WTC11 (cell line): Measurements from ENCODE around the gene WDR36. TPM values are rescaled to one million over a fixed set of nuclear protein-coding genes. Genes with fewer than 3 reads are reported as not detected.

Source experiments
- ATAC-seq: fragments of 200-7000 bp; cut with Tn5 transposase; 2 replicates; pipeline ENCODE4 v1.10.0; 2021; ENCODE audit warnings: mild to moderate bottlenecking, moderate library complexity
- CTCF ChIA-PET: fragments of 300-600 bp; sonication (Branson Sonifier 250); formaldehyde crosslinking; loops from one replicate; lab custom pipeline; 2021; ENCODE audit warnings: antibody characterized with exemption; lab: Charles Lee
- POLR2A ChIA-PET: fragments of 350-600 bp; sonication (Branson Sonifier 250); formaldehyde crosslinking; loops from one replicate; lab custom pipeline; 2021; ENCODE audit warnings: antibody characterized with exemption; lab: Charles Lee
- DNase-seq: peaks from one replicate; pipeline ENCODE4 v3.0.0; 2021; ENCODE audit warnings: low spot score
- H3K27ac Mint-ChIP-seq: 2 replicates; pipeline ENCODE4 v1.8.0; 2021; ENCODE audit warnings: mixed read lengths
- H3K27me3 Mint-ChIP-seq: 2 replicates; pipeline ENCODE4 v1.8.0; 2021; ENCODE audit warnings: low read depth, mild to moderate bottlenecking, moderate library complexity, mixed read lengths
- H3K36me3 Mint-ChIP-seq: 2 replicates; pipeline ENCODE4 v1.8.0; 2021; ENCODE audit warnings: mixed read lengths
- H3K4me1 Mint-ChIP-seq: 2 replicates; pipeline ENCODE4 v1.8.0; 2022; ENCODE audit warnings: mixed read lengths
- H3K4me3 Mint-ChIP-seq: 2 replicates; pipeline ENCODE4 v1.8.0; 2021; ENCODE audit warnings: mild to moderate bottlenecking, moderate library complexity, mixed read lengths
- H3K9me3 Mint-ChIP-seq: 2 replicates; pipeline ENCODE4 v1.8.0; 2021; ENCODE audit warnings: mixed read lengths
- ATF1 ChIP-seq: sonication (generic); formaldehyde crosslinking; IDR thresholded peaks from 2 replicates; pipeline ENCODE4 v1.8.1; 2023; ENCODE audit warnings: mild to moderate bottlenecking, moderate library complexity, missing genetic modification reagents
- ELF4 ChIP-seq: sonication (generic); formaldehyde crosslinking; IDR thresholded peaks from 2 replicates; pipeline ENCODE4 v1.8.1; 2022; ENCODE audit warnings: low read depth, mild to moderate bottlenecking, moderate library complexity, missing genetic modification reagents
- ETV6 ChIP-seq: sonication (generic); formaldehyde crosslinking; IDR thresholded peaks from 2 replicates; pipeline ENCODE4 v1.8.1; 2022; ENCODE audit warnings: mild to moderate bottlenecking, missing genetic modification reagents
- FOXK1 ChIP-seq: sonication (generic); formaldehyde crosslinking; IDR thresholded peaks from 2 replicates; pipeline ENCODE4 v1.8.0; 2022; ENCODE audit warnings: mild to moderate bottlenecking, moderate library complexity, missing genetic modification reagents
- GABPB1 ChIP-seq: sonication (generic); formaldehyde crosslinking; IDR thresholded peaks from 2 replicates; pipeline ENCODE4 v1.8.1; 2023; ENCODE audit warnings: mild to moderate bottlenecking, missing genetic modification reagents
- GRHL2 ChIP-seq: fragments of 250-450 bp; sonication (Bioruptor Pico); IDR thresholded peaks from 2 replicates; pipeline ENCODE4 v1.8.0; 2022; ENCODE audit warnings: mild to moderate bottlenecking, moderate library complexity; ENCODE audit not compliant: insufficient replicate concordance, severe bottlenecking
- IRF2 ChIP-seq: sonication (generic); formaldehyde crosslinking; IDR thresholded peaks from 2 replicates; pipeline ENCODE4 v1.8.0; 2022; ENCODE audit warnings: low read depth, missing genetic modification reagents, borderline replicate concordance
- NFATC4 ChIP-seq: fragments of 250-450 bp; sonication (Bioruptor Pico); IDR thresholded peaks from 2 replicates; pipeline ENCODE4 v1.9.0; 2021; ENCODE audit warnings: mild to moderate bottlenecking
- NFYB ChIP-seq: sonication (generic); formaldehyde crosslinking; conservative IDR thresholded peaks from 2 replicates; pipeline ENCODE4 v1.8.0; 2022; ENCODE audit warnings: low read depth, missing genetic modification reagents
- PRRX2 ChIP-seq: fragments of 250-450 bp; sonication (Bioruptor Pico); IDR thresholded peaks from 2 replicates; pipeline ENCODE4 v1.8.0; 2021; ENCODE audit warnings: mild to moderate bottlenecking
- SMAD4 ChIP-seq: sonication (generic); formaldehyde crosslinking; IDR thresholded peaks from 2 replicates; pipeline ENCODE4 v1.8.0; 2022; ENCODE audit warnings: mild to moderate bottlenecking, missing genetic modification reagents
- ZNF138 ChIP-seq: sonication (generic); formaldehyde crosslinking; conservative IDR thresholded peaks from 2 replicates; pipeline ENCODE4 v1.8.1; 2022; ENCODE audit warnings: mild to moderate bottlenecking, moderate library complexity, missing genetic modification reagents
- ZNF263 ChIP-seq: sonication (generic); formaldehyde crosslinking; IDR thresholded peaks from 2 replicates; pipeline ENCODE4 v1.8.1; 2022; ENCODE audit warnings: low read depth, mild to moderate bottlenecking, moderate library complexity, missing genetic modification reagents
- ZNF416 ChIP-seq: fragments of 250-450 bp; sonication (Bioruptor Pico); IDR thresholded peaks from 2 replicates; pipeline ENCODE4 v1.9.0; 2021; ENCODE audit warnings: mild to moderate bottlenecking, inconsistent platforms
- total RNA-seq: library from RNA; stranded (reverse); gene quantifications from 3 replicates; pipeline ENCODE4 v1.2.3, GENCODE V29; 2021
- TF ChIP-seq, protein P1 (sequence below): sonication (generic); formaldehyde crosslinking; IDR thresholded peaks from 2 replicates; pipeline ENCODE4 v1.8.0; 2022; ENCODE audit warnings: mild to moderate bottlenecking, missing genetic modification reagents
- TF ChIP-seq, protein P2 (sequence below): sonication (generic); formaldehyde crosslinking; IDR thresholded peaks from 2 replicates; pipeline ENCODE4 v1.8.1; 2023; ENCODE audit warnings: mild to moderate bottlenecking, missing genetic modification reagents, borderline replicate concordance
- TF ChIP-seq, protein P3 (sequence below): sonication (generic); formaldehyde crosslinking; IDR thresholded peaks from 2 replicates; pipeline ENCODE4 v1.8.1; 2023; ENCODE audit warnings: mild to moderate bottlenecking, moderate library complexity, missing genetic modification reagents

Gene WDR36
- total RNA-seq, 1 experiment from 2014 or later, result 34.1 TPM

DNA sequence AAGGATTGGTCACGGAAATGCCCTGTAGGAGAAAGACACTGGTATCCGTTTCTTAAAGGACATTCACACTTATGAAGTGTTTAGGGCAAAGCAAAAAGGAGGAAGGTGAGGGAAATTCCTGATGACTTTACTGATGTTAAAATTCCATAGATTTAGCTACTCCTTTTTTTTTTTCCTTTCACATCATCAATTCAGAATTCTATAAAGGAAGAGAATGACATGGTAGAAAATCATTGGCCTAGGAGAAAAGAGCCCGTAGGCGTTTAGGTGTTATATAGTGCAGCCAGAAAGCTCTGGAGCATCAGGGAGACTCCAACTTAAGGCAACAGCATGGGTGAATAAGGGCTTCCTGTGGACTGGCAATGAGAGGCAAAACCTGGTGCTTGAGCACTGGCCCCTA lies 20.7 kb upstream of the WDR36 start, which contains the start of gene TSLP:
TSLP (plus strand) TSS at position 301 of the 400 bp plus-strand sequence. CDS start 178 bp downstream, outside the sequence.
- Mint-ChIP-seq H3K27me3 (peaks cover 88% of the 10 kb centered on the region), H3K9me3 (no peaks in the 10 kb centered on the region), H3K4me1 (peaks cover 20% of the 10 kb centered on the region), H3K4me3 (peak within 1 kb of the TSS; percentile 96), H3K27ac (no peak within 1 kb of the TSS), H3K36me3 (no peaks in the 10 kb centered on the region)
- ChIA-PET POLR2A (no interaction called here), CTCF (no interaction called here)
- TF ChIP-seq FOXK1 (CRISPR knock-in tag), result no peak
- no peak for TF ChIP-seq GABPB1 (CRISPR knock-in tag)
- no peak for TF ChIP-seq ETV6
- no peak for TF ChIP-seq ELF4 (CRISPR knock-in tag)
- ATAC-seq (no peak), DNase-seq (no peak)

DNA sequence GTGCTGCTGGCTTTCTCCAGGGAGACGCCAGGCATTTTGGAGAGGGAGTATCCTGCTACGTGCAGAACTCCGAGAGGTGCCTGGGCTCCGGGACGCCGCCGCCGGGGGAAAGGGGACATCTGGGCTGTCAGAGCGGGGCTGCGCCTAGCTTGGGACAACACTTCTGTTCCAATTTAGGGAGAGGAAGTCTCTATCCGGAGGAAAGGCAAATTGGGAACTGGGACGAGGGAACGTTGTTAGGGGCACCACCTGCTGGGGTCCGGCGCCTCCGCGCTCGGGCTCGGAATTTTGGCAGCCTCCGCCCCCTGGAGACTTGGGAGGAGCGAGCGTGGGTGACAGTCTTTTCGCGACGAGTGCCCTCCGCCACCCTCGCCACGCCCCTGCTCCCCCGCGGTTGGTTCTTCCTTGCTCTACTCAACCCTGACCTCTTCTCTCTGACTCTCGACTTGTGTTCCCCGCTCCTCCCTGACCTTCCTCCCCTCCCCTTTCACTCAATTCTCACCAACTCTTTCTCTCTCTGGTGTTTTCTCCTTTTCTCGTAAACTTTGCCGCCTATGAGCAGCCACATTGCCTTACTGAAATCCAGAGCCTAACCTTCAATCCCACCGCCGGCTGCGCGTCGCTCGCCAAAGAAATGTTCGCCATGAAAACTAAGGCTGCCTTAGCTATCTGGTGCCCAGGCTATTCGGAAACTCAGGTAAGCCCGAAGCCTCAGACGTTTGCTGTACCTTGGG lies 19.0 kb upstream of the WDR36 start:
- CTCF ChIA-PET, result interaction anchor here (1.3 kb wide), 1 partner anchor 208 kb away, joined by 4 read pairs; no protein-coding TSS in a partner anchor

DNA sequence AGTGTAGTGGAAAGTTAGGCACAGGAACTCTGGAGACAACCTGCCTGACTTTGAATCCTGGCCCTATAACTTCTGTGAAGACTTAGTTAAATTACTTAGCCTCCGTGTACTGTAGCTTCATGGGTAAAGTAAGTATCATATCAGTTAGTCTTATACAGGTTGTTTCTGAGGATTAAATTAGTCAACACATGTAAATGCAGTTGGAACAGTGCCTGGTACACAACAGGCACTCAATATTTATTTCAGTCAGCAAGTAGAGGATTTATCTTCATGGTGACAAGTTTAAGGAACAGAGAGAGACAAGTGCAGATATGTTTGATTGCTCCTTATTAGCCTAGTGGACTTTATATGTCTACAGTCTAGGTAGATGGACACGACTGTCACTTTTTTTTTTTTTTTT lies 17.9 kb upstream of the WDR36 start:
- Mint-ChIP-seq H3K4me1 (peaks cover 20% of the 10 kb centered on the region), H3K4me3 (peak overlapping the region; percentile 96), H3K36me3 (no peaks in the 10 kb centered on the region), H3K27me3 (peaks cover 66% of the 10 kb centered on the region), H3K27ac (no peak overlapping the region), H3K9me3 (no peaks in the 10 kb centered on the region)
- no peak for DNase-seq
- no peak for ATAC-seq
- CTCF ChIA-PET, result interaction anchor here (1.3 kb wide), 1 partner anchor 209 kb away, joined by 4 read pairs; no protein-coding TSS in a partner anchor
- no peak for TF ChIP-seq GRHL2 (CRISPR knock-in tag)
- TF ChIP-seq ZNF416 (CRISPR knock-in tag), result no peak
- no peak for TF ChIP-seq ATF1
- TF ChIP-seq ZNF138, result no peak
- TF ChIP-seq IRF2 (CRISPR knock-in tag), result no peak
- no peak for TF ChIP-seq SMAD4 (CRISPR knock-in tag)
- TF ChIP-seq, protein P1, sequence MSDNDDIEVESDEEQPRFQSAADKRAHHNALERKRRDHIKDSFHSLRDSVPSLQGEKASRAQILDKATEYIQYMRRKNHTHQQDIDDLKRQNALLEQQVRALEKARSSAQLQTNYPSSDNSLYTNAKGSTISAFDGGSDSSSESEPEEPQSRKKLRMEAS, result no peak
- TF ChIP-seq NFYB (CRISPR knock-in tag), result no peak
- no peak for TF ChIP-seq NFATC4 (CRISPR knock-in tag)
- TF ChIP-seq ZNF263 (CRISPR knock-in tag), result no peak
- TF ChIP-seq, protein P2, sequence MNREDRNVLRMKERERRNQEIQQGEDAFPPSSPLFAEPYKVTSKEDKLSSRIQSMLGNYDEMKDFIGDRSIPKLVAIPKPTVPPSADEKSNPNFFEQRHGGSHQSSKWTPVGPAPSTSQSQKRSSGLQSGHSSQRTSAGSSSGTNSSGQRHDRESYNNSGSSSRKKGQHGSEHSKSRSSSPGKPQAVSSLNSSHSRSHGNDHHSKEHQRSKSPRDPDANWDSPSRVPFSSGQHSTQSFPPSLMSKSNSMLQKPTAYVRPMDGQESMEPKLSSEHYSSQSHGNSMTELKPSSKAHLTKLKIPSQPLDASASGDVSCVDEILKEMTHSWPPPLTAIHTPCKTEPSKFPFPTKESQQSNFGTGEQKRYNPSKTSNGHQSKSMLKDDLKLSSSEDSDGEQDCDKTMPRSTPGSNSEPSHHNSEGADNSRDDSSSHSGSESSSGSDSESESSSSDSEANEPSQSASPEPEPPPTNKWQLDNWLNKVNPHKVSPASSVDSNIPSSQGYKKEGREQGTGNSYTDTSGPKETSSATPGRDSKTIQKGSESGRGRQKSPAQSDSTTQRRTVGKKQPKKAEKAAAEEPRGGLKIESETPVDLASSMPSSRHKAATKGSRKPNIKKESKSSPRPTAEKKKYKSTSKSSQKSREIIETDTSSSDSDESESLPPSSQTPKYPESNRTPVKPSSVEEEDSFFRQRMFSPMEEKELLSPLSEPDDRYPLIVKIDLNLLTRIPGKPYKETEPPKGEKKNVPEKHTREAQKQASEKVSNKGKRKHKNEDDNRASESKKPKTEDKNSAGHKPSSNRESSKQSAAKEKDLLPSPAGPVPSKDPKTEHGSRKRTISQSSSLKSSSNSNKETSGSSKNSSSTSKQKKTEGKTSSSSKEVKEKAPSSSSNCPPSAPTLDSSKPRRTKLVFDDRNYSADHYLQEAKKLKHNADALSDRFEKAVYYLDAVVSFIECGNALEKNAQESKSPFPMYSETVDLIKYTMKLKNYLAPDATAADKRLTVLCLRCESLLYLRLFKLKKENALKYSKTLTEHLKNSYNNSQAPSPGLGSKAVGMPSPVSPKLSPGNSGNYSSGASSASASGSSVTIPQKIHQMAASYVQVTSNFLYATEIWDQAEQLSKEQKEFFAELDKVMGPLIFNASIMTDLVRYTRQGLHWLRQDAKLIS (CRISPR knock-in tag), result no peak
- no peak for TF ChIP-seq PRRX2 (CRISPR knock-in tag)
- POLR2A ChIA-PET, result no interaction called here

More for the DNA sequence above, 19.0 kb upstream of the WDR36 start:
- Mint-ChIP-seq H3K9me3 (no peaks in the 10 kb centered on the region), H3K36me3 (no peaks in the 10 kb centered on the region), H3K4me1 (peaks cover 20% of the 10 kb centered on the region), H3K4me3 (peak overlapping the region; percentile 96), H3K27ac (no peak overlapping the region), H3K27me3 (peaks cover 77% of the 10 kb centered on the region)
- POLR2A ChIA-PET, result no interaction called here
- DNase-seq (peak; percentile 77), ATAC-seq (peak; percentile 72)
- TF ChIP-seq, protein P3, sequence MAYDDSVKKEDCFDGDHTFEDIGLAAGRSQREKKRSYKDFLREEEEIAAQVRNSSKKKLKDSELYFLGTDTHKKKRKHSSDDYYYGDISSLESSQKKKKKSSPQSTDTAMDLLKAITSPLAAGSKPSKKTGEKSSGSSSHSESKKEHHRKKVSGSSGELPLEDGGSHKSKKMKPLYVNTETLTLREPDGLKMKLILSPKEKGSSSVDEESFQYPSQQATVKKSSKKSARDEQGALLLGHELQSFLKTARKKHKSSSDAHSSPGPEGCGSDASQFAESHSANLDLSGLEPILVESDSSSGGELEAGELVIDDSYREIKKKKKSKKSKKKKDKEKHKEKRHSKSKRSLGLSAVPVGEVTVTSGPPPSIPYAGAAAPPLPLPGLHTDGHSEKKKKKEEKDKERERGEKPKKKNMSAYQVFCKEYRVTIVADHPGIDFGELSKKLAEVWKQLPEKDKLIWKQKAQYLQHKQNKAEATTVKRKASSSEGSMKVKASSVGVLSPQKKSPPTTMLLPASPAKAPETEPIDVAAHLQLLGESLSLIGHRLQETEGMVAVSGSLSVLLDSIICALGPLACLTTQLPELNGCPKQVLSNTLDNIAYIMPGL (CRISPR knock-in tag), result 0 out of 2 replicates have a peak, but pooled peaks have one; percentile 7
- TF ChIP-seq GRHL2 (CRISPR knock-in tag), result no peak
